Measurements from ENCODE around the gene LRRC74B.

- TF ChIP-seq CTCF (IDR thresholded peaks at IDR 0.05 in 4 of 5, conservative IDR thresholded peaks at IDR 0.05 in 1 of 5) (no peak), POLR2A (IDR thresholded peaks at IDR 0.05) (no peak)
Observed at GRCh38 chr22:21064917-21065864, 19.4 kb downstream of the LRRC74B start.
